HL-60 (cell line): ENCODE results near the gene DPY19L3.

Experiments used
- DNase-seq, 2 experiments: peaks; one replicate each; pipeline ENCODE4 v3.0.0-alpha.2; 2010 to 2020; ENCODE audit warnings: low read depth in 1 of 2, low spot score in 1 of 2
- H3K27ac ChIP-seq: fragments of 250-450 bp; sonication (Bioruptor Pico); replicated peaks from 2 replicates; pipeline ENCODE4 v1.5.1; 2020; ENCODE audit warnings: mild to moderate bottlenecking, moderate library complexity
- H3K27me3 ChIP-seq: fragments of 250-450 bp; sonication (Bioruptor Pico); 2 replicates; pipeline ENCODE4 v1.5.1; 2021; ENCODE audit warnings: mild to moderate bottlenecking, moderate library complexity; ENCODE audit not compliant: insufficient read depth, poor library complexity, severe bottlenecking
- H3K4me3 ChIP-seq: replicated peaks from 2 replicates; pipeline ENCODE4 v1.5.1; 2011; ENCODE audit warnings: mild to moderate bottlenecking, control low read depth, low read length; ENCODE audit not compliant: insufficient read depth
- GABPA ChIP-seq: IDR thresholded peaks from 2 replicates; pipeline ENCODE4 v1.6.1; 2012; ENCODE audit warnings: low read depth
- POLR2AphosphoS5 ChIP-seq: IDR thresholded peaks from 2 replicates; pipeline ENCODE4 v1.6.1; 2012; ENCODE audit warnings: low read depth
- SPI1 ChIP-seq: IDR thresholded peaks from 2 replicates; pipeline ENCODE4 v1.6.1; 2012; ENCODE audit warnings: low read depth, mild to moderate bottlenecking, borderline replicate concordance
- TF ChIP-seq, protein P1 (sequence below): IDR thresholded peaks from one replicate; pipeline ENCODE4 v1.5.1; 2011; ENCODE audit warnings: low read length, control low read depth, inconsistent platforms; ENCODE audit not compliant: insufficient read depth
- TF ChIP-seq, protein P2 (sequence below): IDR thresholded peaks from 2 replicates; pipeline ENCODE4 v1.6.1; 2012; ENCODE audit warnings: low read depth; ENCODE audit not compliant: insufficient replicate concordance

The DPY19L3 gene

DNA sequence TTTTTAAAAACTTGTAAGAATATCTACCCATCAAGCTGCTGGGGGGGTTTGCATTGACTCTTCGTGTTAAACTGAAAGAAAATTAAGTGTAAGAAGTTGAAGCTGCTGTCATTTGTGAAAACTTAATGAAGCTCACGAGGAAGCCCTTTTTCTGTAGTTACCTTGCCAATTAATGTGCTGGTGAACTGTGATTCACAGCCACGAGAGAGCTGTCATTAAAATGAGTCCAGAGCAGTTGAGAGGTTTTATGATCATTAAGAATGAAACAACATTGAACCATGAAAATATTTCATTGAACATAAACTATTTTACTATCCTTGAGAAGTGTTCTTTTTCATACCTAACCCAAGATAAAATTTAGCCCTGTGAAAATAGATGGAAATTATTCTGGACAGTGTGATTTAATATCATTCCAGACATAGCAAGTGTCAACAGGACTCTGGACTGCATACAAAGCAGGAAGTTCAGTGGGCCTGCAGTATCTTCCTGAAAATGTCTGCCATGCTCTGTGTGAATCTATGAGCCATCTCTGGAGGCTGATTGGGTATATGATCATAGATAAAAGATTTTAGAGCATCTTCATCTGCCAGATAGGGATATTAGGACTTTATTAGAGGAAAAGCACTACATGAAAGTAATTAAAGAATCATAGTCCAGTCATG is 53.8 kb downstream of the DPY19L3 start:
- TF ChIP-seq, protein P1, sequence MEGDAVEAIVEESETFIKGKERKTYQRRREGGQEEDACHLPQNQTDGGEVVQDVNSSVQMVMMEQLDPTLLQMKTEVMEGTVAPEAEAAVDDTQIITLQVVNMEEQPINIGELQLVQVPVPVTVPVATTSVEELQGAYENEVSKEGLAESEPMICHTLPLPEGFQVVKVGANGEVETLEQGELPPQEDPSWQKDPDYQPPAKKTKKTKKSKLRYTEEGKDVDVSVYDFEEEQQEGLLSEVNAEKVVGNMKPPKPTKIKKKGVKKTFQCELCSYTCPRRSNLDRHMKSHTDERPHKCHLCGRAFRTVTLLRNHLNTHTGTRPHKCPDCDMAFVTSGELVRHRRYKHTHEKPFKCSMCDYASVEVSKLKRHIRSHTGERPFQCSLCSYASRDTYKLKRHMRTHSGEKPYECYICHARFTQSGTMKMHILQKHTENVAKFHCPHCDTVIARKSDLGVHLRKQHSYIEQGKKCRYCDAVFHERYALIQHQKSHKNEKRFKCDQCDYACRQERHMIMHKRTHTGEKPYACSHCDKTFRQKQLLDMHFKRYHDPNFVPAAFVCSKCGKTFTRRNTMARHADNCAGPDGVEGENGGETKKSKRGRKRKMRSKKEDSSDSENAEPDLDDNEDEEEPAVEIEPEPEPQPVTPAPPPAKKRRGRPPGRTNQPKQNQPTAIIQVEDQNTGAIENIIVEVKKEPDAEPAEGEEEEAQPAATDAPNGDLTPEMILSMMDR, result no peak
- TF ChIP-seq POLR2AphosphoS5, result no peak
- TF ChIP-seq, protein P2, sequence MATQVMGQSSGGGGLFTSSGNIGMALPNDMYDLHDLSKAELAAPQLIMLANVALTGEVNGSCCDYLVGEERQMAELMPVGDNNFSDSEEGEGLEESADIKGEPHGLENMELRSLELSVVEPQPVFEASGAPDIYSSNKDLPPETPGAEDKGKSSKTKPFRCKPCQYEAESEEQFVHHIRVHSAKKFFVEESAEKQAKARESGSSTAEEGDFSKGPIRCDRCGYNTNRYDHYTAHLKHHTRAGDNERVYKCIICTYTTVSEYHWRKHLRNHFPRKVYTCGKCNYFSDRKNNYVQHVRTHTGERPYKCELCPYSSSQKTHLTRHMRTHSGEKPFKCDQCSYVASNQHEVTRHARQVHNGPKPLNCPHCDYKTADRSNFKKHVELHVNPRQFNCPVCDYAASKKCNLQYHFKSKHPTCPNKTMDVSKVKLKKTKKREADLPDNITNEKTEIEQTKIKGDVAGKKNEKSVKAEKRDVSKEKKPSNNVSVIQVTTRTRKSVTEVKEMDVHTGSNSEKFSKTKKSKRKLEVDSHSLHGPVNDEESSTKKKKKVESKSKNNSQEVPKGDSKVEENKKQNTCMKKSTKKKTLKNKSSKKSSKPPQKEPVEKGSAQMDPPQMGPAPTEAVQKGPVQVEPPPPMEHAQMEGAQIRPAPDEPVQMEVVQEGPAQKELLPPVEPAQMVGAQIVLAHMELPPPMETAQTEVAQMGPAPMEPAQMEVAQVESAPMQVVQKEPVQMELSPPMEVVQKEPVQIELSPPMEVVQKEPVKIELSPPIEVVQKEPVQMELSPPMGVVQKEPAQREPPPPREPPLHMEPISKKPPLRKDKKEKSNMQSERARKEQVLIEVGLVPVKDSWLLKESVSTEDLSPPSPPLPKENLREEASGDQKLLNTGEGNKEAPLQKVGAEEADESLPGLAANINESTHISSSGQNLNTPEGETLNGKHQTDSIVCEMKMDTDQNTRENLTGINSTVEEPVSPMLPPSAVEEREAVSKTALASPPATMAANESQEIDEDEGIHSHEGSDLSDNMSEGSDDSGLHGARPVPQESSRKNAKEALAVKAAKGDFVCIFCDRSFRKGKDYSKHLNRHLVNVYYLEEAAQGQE, result no peak
- no peak for TF ChIP-seq GABPA
- TF ChIP-seq SPI1, result no peak
- H3K4me3 ChIP-seq, result no peak overlapping the region
- H3K27ac ChIP-seq, result no peak overlapping the region
- DNase-seq, result no peak
- no peaks in the 10 kb centered on the region for H3K27me3 ChIP-seq

DNA sequence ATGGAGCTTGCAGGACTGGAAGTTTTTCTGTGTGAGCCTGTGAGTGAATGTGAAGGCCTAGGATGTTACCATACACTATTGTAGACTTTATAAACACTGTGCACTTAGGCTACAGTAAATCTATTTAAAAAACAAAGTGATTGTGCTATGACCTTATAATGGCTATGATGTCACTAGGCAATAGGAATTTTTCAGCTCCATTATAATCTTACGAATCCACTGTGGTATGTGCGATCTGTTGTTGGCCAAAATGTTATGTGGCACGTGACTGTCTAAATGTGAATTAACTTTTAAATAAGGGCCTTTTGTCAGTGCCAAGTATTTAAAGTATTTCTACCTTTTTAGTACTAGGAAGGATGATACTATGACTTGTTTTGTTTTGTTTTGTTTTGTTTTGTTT is 54.9 kb downstream of the DPY19L3 start:
- Histone ChIP-seq H3K27me3 (no peaks in the 10 kb centered on the region), H3K27ac (no peak overlapping the region), H3K4me3 (no peak overlapping the region)
- TF ChIP-seq, protein P2, result no peak
- no peak for TF ChIP-seq GABPA
- TF ChIP-seq SPI1, result no peak
- TF ChIP-seq, protein P1, result no peak
- no peak for TF ChIP-seq POLR2AphosphoS5
- no peak for DNase-seq

DNA sequence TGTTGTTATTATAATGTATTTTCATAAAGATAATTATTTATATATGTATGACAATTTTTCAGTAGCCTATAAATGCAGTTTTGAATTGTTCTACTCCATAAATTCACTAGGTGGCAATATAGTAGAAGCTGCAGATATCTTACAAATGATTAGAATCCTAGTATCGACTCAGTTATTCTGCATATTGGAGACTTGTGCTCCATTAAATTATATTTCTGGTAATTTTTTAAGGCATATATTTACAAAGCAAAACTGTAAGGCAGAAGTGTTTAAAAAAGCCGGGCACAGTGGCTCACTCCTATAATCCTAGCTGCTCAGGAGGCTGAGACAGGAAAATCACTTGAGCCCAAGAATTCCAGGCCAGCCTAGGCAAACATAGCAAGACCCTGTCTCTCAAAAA is 58.7 kb downstream of the DPY19L3 start:
- Histone ChIP-seq H3K27me3 (no peaks in the 10 kb centered on the region), H3K27ac (no peak overlapping the region), H3K4me3 (no peak overlapping the region)
- TF ChIP-seq POLR2AphosphoS5 (no peak), GABPA (no peak), SPI1 (no peak)
- TF ChIP-seq, protein P1, result no peak
- TF ChIP-seq, protein P2, result no peak
- DNase-seq, result no peak
